CD4-positive, alpha-beta T cell (primary cell): Measurements from ENCODE around the gene LRRC47. TPM values are rescaled to one million over a fixed set of nuclear protein-coding genes. Genes with fewer than 3 reads are reported as not detected.
"Not testable (repeated sequence)": the region's sequence is repeated elsewhere in the genome, so short reads cannot be mapped to it uniquely, and the experiment has no call there.

Experiments used
- ATAC-seq: fragments of 200-7000 bp; cut with Tn5 transposase; one replicate; pipeline ENCODE4 v1.10.0; 2022; ENCODE audit warnings: mild to moderate bottlenecking; ENCODE audit not compliant: poor library complexity
- CTCF ChIA-PET: fragments of 350-600 bp; sonication (Branson Sonifier 250); formaldehyde crosslinking; loops from one replicate; lab custom pipeline; 2021; ENCODE audit warnings: antibody characterized with exemption, inconsistent platforms; lab: Charles Lee
- POLR2A ChIA-PET: fragments of 350-600 bp; sonication (Branson Sonifier 250); formaldehyde crosslinking; loops from one replicate; lab custom pipeline; 2021; ENCODE audit warnings: antibody characterized with exemption, inconsistent platforms; lab: Charles Lee
- DNase-seq, 14 experiments: peaks; one replicate each; pipeline ENCODE4 v3.0.0-alpha.2; 2013 to 2020; ENCODE audit warnings: mixed read lengths in 2 of 14
- H3K27ac ChIP-seq, 2 donors: one replicate each; pipeline versions ENCODE4 v1.5.1 to v1.7.0; 2013; ENCODE audit warnings: low read length in 2 of 2, low read depth in 1 of 2, mild to moderate bottlenecking in 1 of 2
- H3K27me3 ChIP-seq, 2 experiments: 1 replicate in 1 of 2; 2 replicates in 1 of 2; pipeline versions ENCODE4 v1.6.1 to v1.7.0; 2013; ENCODE audit warnings: low read length in 2 of 2, control low read depth in 1 of 2, mild to moderate bottlenecking in 1 of 2, moderate library complexity in 1 of 2; ENCODE audit not compliant: insufficient read depth in 2 of 2, control insufficient read depth in 1 of 2
- H3K36me3 ChIP-seq: one replicate; pipeline ENCODE4 v1.6.1; 2013; ENCODE audit warnings: low read length, control low read depth; ENCODE audit not compliant: insufficient read depth
- H3K4me1 ChIP-seq: one replicate; pipeline ENCODE4 v1.6.1; 2013; ENCODE audit warnings: low read length, control low read depth; ENCODE audit not compliant: insufficient read depth
- H3K4me3 ChIP-seq: one replicate; pipeline ENCODE4 v1.5.1; 2013; ENCODE audit warnings: mild to moderate bottlenecking, low read length, moderate library complexity
- H3K9me3 ChIP-seq, 2 experiments: 1 replicate in 1 of 2; 2 replicates in 1 of 2; pipeline versions ENCODE4 v1.6.1 to v1.7.0; 2013; ENCODE audit warnings: low read length in 2 of 2, mild to moderate bottlenecking in 2 of 2, control low read depth in 1 of 2, moderate library complexity in 1 of 2; ENCODE audit not compliant: control insufficient read depth in 1 of 2, insufficient read depth in 1 of 2
- H3K27ac Mint-ChIP-seq: one replicate; pipeline ENCODE4 v1.8.0; 2020; ENCODE audit warnings: mixed read lengths
- H3K27me3 Mint-ChIP-seq: one replicate; pipeline ENCODE4 v1.8.0; 2021; ENCODE audit warnings: mixed read lengths
- H3K36me3 Mint-ChIP-seq: one replicate; pipeline ENCODE4 v1.8.0; 2021; ENCODE audit warnings: low read depth, mixed read lengths
- H3K4me1 Mint-ChIP-seq: one replicate; pipeline ENCODE4 v1.8.0; 2021; ENCODE audit warnings: low read depth, mixed read lengths
- H3K4me3 Mint-ChIP-seq: one replicate; pipeline ENCODE4 v1.8.0; 2020; ENCODE audit warnings: mild to moderate bottlenecking, mixed read lengths
- H3K9me3 Mint-ChIP-seq: one replicate; pipeline ENCODE4 v1.8.0; 2020; ENCODE audit warnings: mixed read lengths
- CTCF ChIP-seq: fragments of 200-600 bp; IDR thresholded peaks from one replicate; pipeline ENCODE4 v1.8.0; 2022; ENCODE audit warnings: antibody characterized with exemption, mild to moderate bottlenecking
- intact Hi-C, 2 experiments: fragments of 100-400 bp; cut with DNase I in 1 of 2; cut with micrococcal nuclease in 1 of 2; formaldehyde crosslinking; loops; one replicate each; pipeline versions ENCODE4 v1.15.1 to v1.9.0; 2023 to 2025; cut with DNase I, micrococcal nuclease
- total RNA-seq, 174 experiments: library from RNA in 2 of 174; stranded (reverse) in 2 of 174; gene quantifications; one replicate each; pipeline ENCODE4 v1.2.3 and lab custom pipeline; 2021 to 2026

Gene LRRC47
- total RNA-seq, 2 experiments from 2014 or later = 30.1 to 32.0 TPM

GRCh38 chr1:3805038-3805437, 8.7 kb upstream of the LRRC47 start:
- no peak for DNase-seq
- Histone ChIP-seq H3K9me3 (no peaks in the 10 kb centered on the region), H3K36me3 (no peaks in the 10 kb centered on the region), H3K4me1 (peaks cover 3% of the 10 kb centered on the region), H3K27ac (no peak overlapping the region), H3K27me3 (peaks cover 7 to 15% of the 10 kb centered on the region in 2 experiments), H3K4me3 (no peak overlapping the region)
- H3K27me3 Mint-ChIP-seq = peaks cover 50% of the 10 kb centered on the region
- ChIA-PET CTCF (no interaction called here), POLR2A (interaction anchor here (0.6 kb wide), 1 partner anchor 37 kb away, joined by 3 read pairs; no protein-coding TSS in a partner anchor)
- no peaks in the 10 kb centered on the region for H3K36me3 Mint-ChIP-seq
- no peak for ATAC-seq
- no peaks in the 10 kb centered on the region for H3K9me3 Mint-ChIP-seq
- intact Hi-C loops = no loop called here
- peaks cover 7% of the 10 kb centered on the region for H3K4me1 Mint-ChIP-seq
- no peak overlapping the region for H3K27ac Mint-ChIP-seq
- no peak for TF ChIP-seq CTCF
- no peak overlapping the region for H3K4me3 Mint-ChIP-seq

- ChIA-PET POLR2A (interaction anchor here (0.6 kb wide), 1 partner anchor 37 kb away, joined by 3 read pairs; no protein-coding TSS in a partner anchor), CTCF (interaction anchor here (1.1 kb wide), 1 partner anchor 29 kb away, joined by 3 read pairs; no protein-coding TSS in a partner anchor)
- not testable (repeated sequence) for H3K4me3 Mint-ChIP-seq, H3K4me1 Mint-ChIP-seq, ATAC-seq, H3K27ac Mint-ChIP-seq, H3K4me1 ChIP-seq, H3K27ac ChIP-seq, H3K9me3 Mint-ChIP-seq, H3K4me3 ChIP-seq, H3K9me3 ChIP-seq, H3K36me3 Mint-ChIP-seq, H3K36me3 ChIP-seq, DNase-seq
- H3K27me3 ChIP-seq = peaks cover 7 to 15% of the 10 kb centered on the region in 2 experiments
- peaks cover 50% of the 10 kb centered on the region for H3K27me3 Mint-ChIP-seq
- intact Hi-C loops = loop anchor here in 1 of 2 experiments (5.0 kb wide), 1 partner anchor 352 kb away; the partner anchor contains the start of gene ARHGEF16
These were observed 8.3 kb upstream of the LRRC47 start for GRCh38 chr1:3804627-3804944.

- H3K4me3 ChIP-seq = no peak overlapping the region
- no peak overlapping the region for H3K27ac ChIP-seq
- no peak for TF ChIP-seq CTCF
- H3K4me1 ChIP-seq = peaks cover 3% of the 10 kb centered on the region
- no peaks in the 10 kb centered on the region for H3K36me3 ChIP-seq
- POLR2A ChIA-PET = interaction anchor here (0.6 kb wide), 1 partner anchor 36 kb away, joined by 3 read pairs; no protein-coding TSS in a partner anchor
- Mint-ChIP-seq H3K4me3 (no peak overlapping the region), H3K27ac (no peak overlapping the region), H3K36me3 (no peaks in the 10 kb centered on the region), H3K9me3 (no peaks in the 10 kb centered on the region), H3K27me3 (peaks cover 50% of the 10 kb centered on the region), H3K4me1 (peaks cover 7% of the 10 kb centered on the region)
- DNase-seq = no peak
- no peak for ATAC-seq
- H3K9me3 ChIP-seq = no peaks in the 10 kb centered on the region
- CTCF ChIA-PET = interaction anchor here (1.1 kb wide), 1 partner anchor 28 kb away, joined by 3 read pairs; no protein-coding TSS in a partner anchor
- intact Hi-C loops = loop anchor here (2.0 to 5.0 kb wide), 2 partner anchors 351 to 352 kb away; partner anchors contain the start of gene ARHGEF16 (in 1 of the 2)
- H3K27me3 ChIP-seq = peaks cover 7 to 15% of the 10 kb centered on the region in 2 experiments
These were observed 7.8 kb upstream of the LRRC47 start for GRCh38 chr1:3803905-3804626.

GRCh38 chr1:3800795-3801194, 4.5 kb upstream of the LRRC47 start:
- H3K4me3 ChIP-seq, DNase-seq, H3K9me3 Mint-ChIP-seq, H3K9me3 ChIP-seq, ATAC-seq, POLR2A ChIA-PET, H3K4me3 Mint-ChIP-seq, H3K27ac Mint-ChIP-seq, H3K36me3 Mint-ChIP-seq, H3K36me3 ChIP-seq, H3K27ac ChIP-seq: not testable (repeated sequence)
- CTCF ChIA-PET = interaction anchor here (1.8 to 2.3 kb wide), 2 partner anchors 25 to 348 kb away, joined by 3 to 12 read pairs; no protein-coding TSS in a partner anchor
- H3K4me1 Mint-ChIP-seq = peaks cover 19% of the 10 kb centered on the region
- Histone ChIP-seq H3K4me1 (peaks cover 13% of the 10 kb centered on the region), H3K27me3 (peaks cover 4 to 15% of the 10 kb centered on the region in 2 experiments)
- intact Hi-C loops = loop anchor here in 1 of 2 experiments (5.0 kb wide), 1 partner anchor 348 kb away; the partner anchor contains the start of gene ARHGEF16
- peaks cover 54% of the 10 kb centered on the region for H3K27me3 Mint-ChIP-seq
